Spinal cord (tissue), 10 donors: ENCODE data around the gene S100A12. TPM values are rescaled to one million over a fixed set of nuclear protein-coding genes. Genes with fewer than 3 reads are reported as not detected.

Experiments
- DNase-seq, 6 donors: peaks; one replicate each; pipeline versions ENCODE4 v3.0.0 to v3.0.0-alpha.2; 2013 to 2015; ENCODE audit warnings: low spot score in 6 of 6, low read depth in 4 of 6
- H3K27ac ChIP-seq: one replicate; pipeline ENCODE4 v1.5.1; 2013; ENCODE audit warnings: low read depth, low read length, control low read depth
- H3K27me3 ChIP-seq: one replicate; pipeline ENCODE4 v1.6.1; 2013; ENCODE audit warnings: low read length; ENCODE audit not compliant: control insufficient read depth, insufficient read depth
- H3K36me3 ChIP-seq: one replicate; pipeline ENCODE4 v1.6.1; 2013; ENCODE audit warnings: low read length; ENCODE audit not compliant: control insufficient read depth, insufficient read depth
- H3K4me1 ChIP-seq: one replicate; pipeline ENCODE4 v1.6.1; 2013; ENCODE audit warnings: low read length; ENCODE audit not compliant: control insufficient read depth, insufficient read depth
- H3K4me3 ChIP-seq: one replicate; pipeline ENCODE4 v1.5.1; 2013; ENCODE audit warnings: low read depth, low read length, control low read depth
- H3K9me3 ChIP-seq: one replicate; pipeline ENCODE4 v1.6.1; 2013; ENCODE audit warnings: low read length; ENCODE audit not compliant: control insufficient read depth, insufficient read depth
- WGBS: methylation state at CpG from one replicate; pipeline ENCODE4 v1.1.5; 2013; ENCODE audit warnings: missing lambda C conversion rate; ENCODE audit not compliant: insufficient coverage; 5-methylcytosine and 5-hydroxymethylcytosine counted together
- polyA plus RNA-seq, 2 donors: library from polyadenylated mRNA; unstranded; fragments of 120-200 nt; gene quantifications; one replicate each; pipeline ENCODE4 v1.2.1, GENCODE V29; 2013; ENCODE audit not compliant: insufficient read length in 2 of 2
- total RNA-seq, 2 donors: library from RNA; depleted of rRNA in 1 of 2; stranded (reverse); fragments of 120-200 nt in 1 of 2; fragments of >200 nt in 1 of 2; gene quantifications; one replicate each; pipeline versions ENCODE4 v1.2.3 to v1.2.4, GENCODE V29; 2013 to 2014
- donor health status: healthy.

Gene S100A12
- total and polyA plus RNA-seq, 4 donors, result 1.4 to 87.6 TPM; not detected in 2

DNA sequence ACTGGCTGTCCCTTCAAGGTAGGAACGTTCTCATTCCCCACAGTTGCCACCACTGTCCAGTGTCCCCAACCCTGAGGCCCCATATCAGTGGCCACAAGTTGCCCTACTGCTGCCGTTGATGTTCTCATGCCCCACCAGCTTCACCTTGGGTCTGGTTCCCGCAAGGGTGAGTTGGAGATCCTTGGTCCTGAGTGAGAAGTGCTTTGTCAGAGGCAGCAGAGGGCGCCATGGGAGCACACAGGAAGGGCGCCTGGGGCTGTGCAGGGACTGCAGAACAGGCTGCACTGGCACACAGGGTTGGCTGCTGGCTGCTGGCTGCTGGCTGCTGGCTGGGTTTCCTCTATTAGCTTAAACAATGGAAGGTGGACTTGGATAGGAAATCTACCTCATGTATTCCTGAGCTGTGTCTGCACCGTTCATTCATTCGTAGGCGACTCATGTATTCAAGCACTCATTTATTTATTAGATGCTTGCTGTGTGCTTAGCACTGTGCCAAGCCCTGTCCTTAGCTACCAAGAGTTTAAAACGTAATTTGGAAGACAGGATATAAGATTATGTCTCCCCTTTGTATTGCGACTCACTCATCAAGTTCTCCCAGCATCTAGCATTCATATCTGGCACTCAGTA is 19.9 kb downstream of the S100A12 start:
- H3K9me3 ChIP-seq, result no peaks in the 10 kb centered on the region
- H3K4me1 ChIP-seq, result no peaks in the 10 kb centered on the region
- 59% methylated on average over 8 of the region's 10 CpGs for WGBS
- peak in 2 of 6 donors; percentile 15 to 16 for DNase-seq
- H3K4me3 ChIP-seq, result no peak overlapping the region
- H3K27me3 ChIP-seq, result no peaks in the 10 kb centered on the region
- no peaks in the 10 kb centered on the region for H3K36me3 ChIP-seq
- H3K27ac ChIP-seq, result no peak overlapping the region

- H3K4me3 ChIP-seq, result no peak overlapping the region
- H3K9me3 ChIP-seq, result no peaks in the 10 kb centered on the region
- DNase-seq, result no peak
- H3K36me3 ChIP-seq, result no peaks in the 10 kb centered on the region
- WGBS, result 75% methylated on average over 7 of the region's 8 CpGs
- H3K27me3 ChIP-seq, result no peaks in the 10 kb centered on the region
- H3K27ac ChIP-seq, result no peak overlapping the region
- no peaks in the 10 kb centered on the region for H3K4me1 ChIP-seq
These were observed 20.8 kb downstream of the S100A12 start for GRCh38 chr1:153354515-153355193.

GRCh38 chr1:153353226-153353947 is 22.0 kb downstream of the S100A12 start:
- Histone ChIP-seq H3K27ac (no peak overlapping the region), H3K9me3 (no peaks in the 10 kb centered on the region), H3K27me3 (no peaks in the 10 kb centered on the region), H3K4me1 (no peaks in the 10 kb centered on the region), H3K36me3 (no peaks in the 10 kb centered on the region), H3K4me3 (no peak overlapping the region)
- DNase-seq, result peak in 1 of 6 donors; percentile 33
- 87% methylated on average over 6 of the region's 7 CpGs for WGBS

GRCh38 chr1:153352523-153352922 is 22.9 kb downstream of the S100A12 start:
- Histone ChIP-seq H3K27ac (no peak overlapping the region), H3K27me3 (no peaks in the 10 kb centered on the region), H3K36me3 (no peaks in the 10 kb centered on the region), H3K4me1 (no peaks in the 10 kb centered on the region), H3K9me3 (no peaks in the 10 kb centered on the region), H3K4me3 (no peak overlapping the region)
- WGBS, result 3% methylated on average over 4 of the region's 4 CpGs
- DNase-seq, result peak; percentile 13 to 90 (median 41)

- H3K36me3 ChIP-seq, result no peaks in the 10 kb centered on the region
- H3K4me1 ChIP-seq, result no peaks in the 10 kb centered on the region
- no peak overlapping the region for H3K27ac ChIP-seq
- WGBS, result no CpG with 5 or more reads among the region's 1 CpG
- no peak overlapping the region for H3K4me3 ChIP-seq
- H3K9me3 ChIP-seq, result no peaks in the 10 kb centered on the region
- no peaks in the 10 kb centered on the region for H3K27me3 ChIP-seq
- DNase-seq, result no peak
These were observed 25.0 kb downstream of the S100A12 start for GRCh38 chr1:153350321-153350957.

- no peak for DNase-seq
- no peaks in the 10 kb centered on the region for H3K4me1 ChIP-seq
- no peaks in the 10 kb centered on the region for H3K27me3 ChIP-seq
These were observed 25.8 kb downstream of the S100A12 start for GRCh38 chr1:153349363-153350320.

GRCh38 chr1:153348511-153349362 is 26.7 kb downstream of the S100A12 start, which contains the start of gene PGLYRP4:
TSS of gene PGLYRP4 (minus strand) at chr1:153348841. CDS start at chr1:153347932, 909 bp downstream.
- DNase-seq, result no peak

More at GRCh38 chr1:153349363-153350320, 25.8 kb downstream of the S100A12 start:
- WGBS, result 69% methylated on average over 16 of the region's 17 CpGs
- H3K27ac ChIP-seq, result no peak overlapping the region
- no peak overlapping the region for H3K4me3 ChIP-seq
- no peaks in the 10 kb centered on the region for H3K36me3 ChIP-seq
- H3K9me3 ChIP-seq, result no peaks in the 10 kb centered on the region

GRCh38 chr1:153347856-153348255 is 27.6 kb downstream of the S100A12 start:
- Histone ChIP-seq H3K9me3 (no peaks in the 10 kb centered on the region), H3K27ac (no peak overlapping the region), H3K4me1 (no peaks in the 10 kb centered on the region), H3K4me3 (no peak overlapping the region), H3K36me3 (no peaks in the 10 kb centered on the region), H3K27me3 (no peaks in the 10 kb centered on the region)
- no peak for DNase-seq
- 96% methylated on average over 3 of the region's 7 CpGs for WGBS

More at GRCh38 chr1:153348511-153349362, 26.7 kb downstream of the S100A12 start, which contains the start of gene PGLYRP4:
- H3K4me1 ChIP-seq, result no peaks in the 10 kb centered on the region
- no peak within 1 kb of the TSS for H3K27ac ChIP-seq
- no peaks in the 10 kb centered on the region for H3K27me3 ChIP-seq
- no peak within 1 kb of the TSS for H3K4me3 ChIP-seq
- no peaks in the 10 kb centered on the region for H3K9me3 ChIP-seq
- WGBS, result 67% methylated on average over 8 of the region's 10 CpGs
- no peaks in the 10 kb centered on the region for H3K36me3 ChIP-seq
